Fibroblast of mammary gland (primary cell): ENCODE measurements around the gene ADAMTS2.

Experiments used
- DNase-seq: peaks from one replicate; pipeline ENCODE4 v3.0.0-alpha.2; 2010; ENCODE audit warnings: low read depth
- H3K4me3 ChIP-seq: 2 replicates; pipeline ENCODE4 v1.5.1; 2011; ENCODE audit warnings: low read depth, mild to moderate bottlenecking, low read length, moderate library complexity; ENCODE audit not compliant: control insufficient read depth
- CTCF ChIP-seq: conservative IDR thresholded peaks from 2 replicates; pipeline ENCODE4 v1.5.1; 2011; ENCODE audit warnings: low read depth, low read length, inconsistent platforms; ENCODE audit not compliant: control insufficient read depth, insufficient read depth

Gene ADAMTS2

GRCh38 chr5:179203248-179203647 is 142.0 kb downstream of the ADAMTS2 start:
- no peak for DNase-seq
- TF ChIP-seq CTCF = no peak
- H3K4me3 ChIP-seq = no peak overlapping the region

GRCh38 chr5:179201986-179202385 is 143.3 kb downstream of the ADAMTS2 start:
- TF ChIP-seq CTCF = no peak
- no peak for DNase-seq
- no peak overlapping the region for H3K4me3 ChIP-seq

DNA sequence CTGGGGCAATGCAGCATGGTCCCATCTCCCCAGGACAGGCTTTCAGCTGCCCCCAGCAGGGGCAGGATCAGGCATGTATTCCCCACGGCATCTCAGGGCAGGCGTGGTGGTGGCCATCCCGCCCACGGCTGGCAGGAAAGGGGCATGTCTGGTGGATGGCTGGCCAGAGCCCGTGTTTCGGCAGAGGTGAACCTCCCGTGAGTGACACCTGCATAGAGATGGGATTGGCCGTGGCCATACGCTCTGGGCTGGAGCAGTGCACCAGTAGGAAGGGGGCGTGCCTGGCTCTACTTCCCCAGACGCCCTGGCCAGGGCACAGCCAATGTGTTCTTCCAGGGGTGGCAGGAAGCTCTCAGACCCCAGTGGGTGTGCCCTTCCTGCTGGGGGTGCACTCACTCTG is 146.0 kb downstream of the ADAMTS2 start:
- H3K4me3 ChIP-seq = no peak overlapping the region
- DNase-seq = no peak
- no peak for TF ChIP-seq CTCF

- no peak for DNase-seq
- no peak for TF ChIP-seq CTCF
- H3K4me3 ChIP-seq = no peak overlapping the region
Measured at GRCh38 chr5:179198825-179199224, 146.4 kb downstream of the ADAMTS2 start.

DNA sequence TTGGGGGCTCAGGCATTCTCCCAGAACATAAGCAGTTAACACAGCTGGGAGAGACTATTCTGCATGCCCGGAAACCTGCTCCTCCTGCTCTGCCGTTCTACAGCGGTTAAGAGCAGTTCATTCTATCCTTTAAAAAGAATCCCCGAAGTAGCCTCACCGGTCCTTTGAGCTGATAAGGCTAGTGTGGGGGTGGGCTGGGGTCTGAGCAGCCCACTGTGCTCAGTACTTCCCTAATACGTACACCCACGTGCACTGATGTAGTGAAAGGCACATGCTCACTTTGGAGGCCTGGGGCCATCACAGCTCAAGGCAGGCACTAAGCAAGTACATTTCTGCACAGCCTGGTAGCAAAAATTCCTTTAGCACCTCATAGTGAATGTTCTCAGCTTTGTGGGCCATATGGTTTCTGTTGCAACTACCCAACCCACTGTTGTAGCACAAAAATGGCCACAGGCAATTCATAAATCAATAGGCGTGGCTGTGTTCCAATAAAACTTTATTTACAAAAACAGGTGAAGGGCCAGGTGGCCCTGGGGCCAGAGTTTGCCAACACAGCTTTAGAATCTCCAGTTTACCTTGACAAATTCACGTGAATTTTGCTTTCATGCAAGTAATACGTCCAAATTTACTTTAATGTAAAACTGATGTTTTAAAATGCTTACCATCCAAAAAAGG is 148.7 kb downstream of the ADAMTS2 start:
- DNase-seq = no peak
- H3K4me3 ChIP-seq = no peak overlapping the region
- TF ChIP-seq CTCF = no peak

GRCh38 chr5:179195561-179196404 is 149.5 kb downstream of the ADAMTS2 start:
- no peak overlapping the region for H3K4me3 ChIP-seq
- no peak for DNase-seq
- no peak for TF ChIP-seq CTCF
